ENCODE results near the gene SZT2.
A peak's percentile ranks its signal among the peaks of the same experiment; 100 is the strongest.
"Not testable (repeated sequence)": the region's sequence is repeated elsewhere in the genome, so short reads cannot be mapped to it uniquely, and the experiment has no call there.

Gene SZT2

GRCh38 chr1:43363283-43363934 lies 26.3 kb upstream of the SZT2 start:
- no peak for DNase-seq (ENCODE audit: low read depth)

GRCh38 chr1:43363935-43364525 lies 25.7 kb upstream of the SZT2 start:
- no peak for DNase-seq (ENCODE audit: low read depth)

- DNase-seq (ENCODE audit: low read depth), result no peak
Measured at GRCh38 chr1:43365678-43366077, 24.0 kb upstream of the SZT2 start.

GRCh38 chr1:43366179-43366578 lies 23.5 kb upstream of the SZT2 start:
- DNase-seq (ENCODE audit: low read depth), result no peak

GRCh38 chr1:43366601-43367025 lies 23.1 kb upstream of the SZT2 start:
- DNase-seq (ENCODE audit: low read depth), result no peak

- DNase-seq (ENCODE audit: low read depth), result no peak
Measured at GRCh38 chr1:43367026-43367903, 22.4 kb upstream of the SZT2 start.

- DNase-seq (ENCODE audit: low read depth), result peak; percentile 81
Measured at GRCh38 chr1:43367904-43368645, 21.6 kb upstream of the SZT2 start, which contains the start of gene ELOVL1. TSS of gene ELOVL1 (minus strand) at chr1:43368011. CDS start at chr1:43365609, 2,402 bp downstream.

- DNase-seq (ENCODE audit: low read depth), result no peak
Measured at GRCh38 chr1:43368646-43369020, 21.1 kb upstream of the SZT2 start.

- not testable (repeated sequence) for DNase-seq (ENCODE audit: low read depth)
Measured at GRCh38 chr1:43369779-43370178, 19.9 kb upstream of the SZT2 start.

- DNase-seq (ENCODE audit: low read depth), result no peak
Measured at GRCh38 chr1:43370564-43370963, 19.1 kb upstream of the SZT2 start.

- no peak for DNase-seq (ENCODE audit: low read depth)
Measured at GRCh38 chr1:43372172-43372571, 17.5 kb upstream of the SZT2 start.

GRCh38 chr1:43373066-43373940 lies 16.4 kb upstream of the SZT2 start:
- no peak for DNase-seq (ENCODE audit: low read depth)

- no peak for DNase-seq (ENCODE audit: low read depth)
Measured at GRCh38 chr1:43376723-43377235, 12.9 kb upstream of the SZT2 start.

- DNase-seq (ENCODE audit: low read depth), result no peak
Measured at GRCh38 chr1:43377831-43378230, 11.9 kb upstream of the SZT2 start.

- no peak for DNase-seq (ENCODE audit: low read depth)
Measured at GRCh38 chr1:43379476-43379875, 10.2 kb upstream of the SZT2 start.

GRCh38 chr1:43381612-43382011 lies 8.1 kb upstream of the SZT2 start:
- no peak for DNase-seq (ENCODE audit: low read depth)

- DNase-seq (ENCODE audit: low read depth), result no peak
Measured at GRCh38 chr1:43382027-43382779, 7.5 kb upstream of the SZT2 start.

GRCh38 chr1:43383449-43383848 lies 6.2 kb upstream of the SZT2 start:
- no peak for DNase-seq (ENCODE audit: low read depth)

- no peak for DNase-seq (ENCODE audit: low read depth)
Measured at GRCh38 chr1:43386676-43387075, 3.0 kb upstream of the SZT2 start.

GRCh38 chr1:43387976-43388599 lies 1.6 kb upstream of the SZT2 start:
- DNase-seq (ENCODE audit: low read depth), result no peak

Data from stimulated activated CD8-positive, alpha-beta memory T cell treated with anti-CD3 and anti-CD28 coated beads, Interleukin-12 subunit alpha, Interleukin-12 subunit beta, amount 100 ng/mL, for 4 hours (primary cell).